ENCODE measurements around the gene CEP250.

The CEP250 gene

DNA sequence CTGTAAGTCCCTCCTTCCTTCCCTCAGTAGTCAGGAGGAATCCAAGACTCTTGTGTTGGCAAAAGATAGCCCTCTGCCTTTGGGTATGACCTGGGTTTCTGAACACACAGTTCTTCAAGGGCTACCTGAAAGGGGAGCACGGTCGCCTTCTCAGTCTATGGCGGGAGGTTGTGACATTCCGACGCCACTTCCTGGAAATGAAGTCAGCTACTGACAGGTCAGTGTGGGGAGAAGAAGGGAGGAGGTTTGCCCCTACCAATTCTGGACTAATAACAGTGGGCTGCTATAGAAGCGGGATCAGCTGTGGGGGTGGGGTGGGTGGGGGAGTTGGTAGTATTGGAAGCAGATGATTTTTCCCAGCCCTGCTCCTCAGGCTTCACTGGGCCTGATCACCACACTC is 11.5 kb downstream of the CEP250 start:
- no peak for DNase-seq (ENCODE audit: low read depth)
- TF ChIP-seq, protein P1, sequence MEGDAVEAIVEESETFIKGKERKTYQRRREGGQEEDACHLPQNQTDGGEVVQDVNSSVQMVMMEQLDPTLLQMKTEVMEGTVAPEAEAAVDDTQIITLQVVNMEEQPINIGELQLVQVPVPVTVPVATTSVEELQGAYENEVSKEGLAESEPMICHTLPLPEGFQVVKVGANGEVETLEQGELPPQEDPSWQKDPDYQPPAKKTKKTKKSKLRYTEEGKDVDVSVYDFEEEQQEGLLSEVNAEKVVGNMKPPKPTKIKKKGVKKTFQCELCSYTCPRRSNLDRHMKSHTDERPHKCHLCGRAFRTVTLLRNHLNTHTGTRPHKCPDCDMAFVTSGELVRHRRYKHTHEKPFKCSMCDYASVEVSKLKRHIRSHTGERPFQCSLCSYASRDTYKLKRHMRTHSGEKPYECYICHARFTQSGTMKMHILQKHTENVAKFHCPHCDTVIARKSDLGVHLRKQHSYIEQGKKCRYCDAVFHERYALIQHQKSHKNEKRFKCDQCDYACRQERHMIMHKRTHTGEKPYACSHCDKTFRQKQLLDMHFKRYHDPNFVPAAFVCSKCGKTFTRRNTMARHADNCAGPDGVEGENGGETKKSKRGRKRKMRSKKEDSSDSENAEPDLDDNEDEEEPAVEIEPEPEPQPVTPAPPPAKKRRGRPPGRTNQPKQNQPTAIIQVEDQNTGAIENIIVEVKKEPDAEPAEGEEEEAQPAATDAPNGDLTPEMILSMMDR (IDR thresholded peaks at IDR 0.05; ENCODE audit: insufficient read depth, low read depth, low read length, missing control alignments) = no peak
- no peak overlapping the region for H3K4me3 ChIP-seq (ENCODE audit: low read depth, low read length)

DNA sequence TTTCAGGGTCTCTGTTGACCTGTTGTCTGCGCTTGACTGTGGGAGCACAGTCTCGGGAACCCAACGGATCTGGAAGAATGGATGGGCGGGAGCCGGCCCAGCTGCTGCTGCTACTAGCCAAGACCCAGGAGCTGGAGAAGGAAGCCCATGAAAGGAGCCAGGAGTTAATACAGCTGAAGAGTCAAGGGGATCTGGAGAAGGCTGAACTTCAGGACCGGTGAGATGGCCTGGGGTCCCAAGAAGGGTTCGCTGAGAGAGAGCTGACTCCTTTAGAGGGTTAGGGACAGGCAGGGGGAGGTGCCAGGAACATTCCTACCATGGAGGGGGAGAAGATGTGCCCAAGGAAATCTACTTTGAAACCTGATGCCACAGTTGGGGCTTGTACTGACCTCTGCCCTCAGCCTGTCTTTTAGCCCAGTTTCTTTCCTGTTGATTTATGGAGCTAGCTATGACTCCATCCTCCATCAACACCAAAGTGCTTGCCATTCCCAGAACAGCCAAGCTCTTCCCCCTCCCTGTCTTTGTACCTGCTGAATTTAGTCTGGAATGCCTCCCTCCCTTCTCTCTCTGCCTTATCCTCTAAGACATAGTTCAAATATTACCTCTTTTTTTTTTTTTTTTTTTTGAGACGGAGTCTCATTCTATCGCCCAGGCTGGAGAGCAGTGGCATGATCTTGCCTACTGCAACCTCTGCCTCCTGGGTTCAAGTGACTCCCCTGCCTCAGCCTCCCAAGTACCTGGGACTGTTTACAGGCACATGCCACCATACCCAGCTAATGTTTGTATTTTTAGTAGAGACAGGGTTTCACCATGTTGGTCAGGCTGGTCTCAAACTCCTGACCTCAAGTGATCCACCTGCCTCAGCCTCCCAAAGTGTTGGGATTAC is 12.2 kb downstream of the CEP250 start:
- no peak for DNase-seq (ENCODE audit: low read depth)
- no peak overlapping the region for H3K4me3 ChIP-seq (ENCODE audit: low read depth, low read length)
- TF ChIP-seq, protein P1 (IDR thresholded peaks at IDR 0.05; ENCODE audit: insufficient read depth, low read depth, low read length, missing control alignments) = no peak

DNA sequence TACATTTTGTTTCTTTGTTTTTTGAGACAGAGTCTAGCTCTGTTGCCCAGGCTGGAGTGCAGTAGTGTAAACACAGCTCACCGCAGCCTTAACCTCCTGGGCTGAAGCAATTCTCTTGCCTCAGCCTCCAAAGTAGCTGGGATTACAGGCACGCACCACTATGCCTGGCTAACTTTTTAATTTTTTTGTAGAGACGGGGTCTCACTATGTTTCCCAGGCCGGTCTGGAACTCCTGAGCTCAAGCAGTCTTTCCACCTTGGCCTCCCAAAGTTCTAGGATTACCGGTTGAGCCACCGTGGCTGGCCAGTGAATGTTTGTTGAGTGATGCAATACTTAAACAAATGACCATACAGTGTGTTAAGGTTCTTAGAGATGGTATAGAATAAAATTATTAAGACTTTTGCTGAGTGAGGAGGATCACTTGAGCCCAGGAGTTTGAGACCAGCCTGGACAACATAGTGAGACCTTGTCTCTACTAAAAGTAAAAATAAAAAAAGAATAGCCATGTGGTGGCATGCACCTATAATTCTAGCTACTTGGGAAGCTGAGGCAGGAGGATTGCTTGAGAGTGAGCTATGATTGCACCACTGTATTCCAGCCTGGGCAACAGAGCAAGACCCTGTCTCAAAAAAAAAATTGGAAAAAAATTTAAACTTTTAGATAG is 13.4 kb downstream of the CEP250 start:
- DNase-seq (ENCODE audit: low read depth) = no peak
- H3K4me3 ChIP-seq (ENCODE audit: low read depth, low read length) = no peak overlapping the region
- TF ChIP-seq, protein P1 (IDR thresholded peaks at IDR 0.05; ENCODE audit: insufficient read depth, low read depth, low read length, missing control alignments) = no peak

DNA sequence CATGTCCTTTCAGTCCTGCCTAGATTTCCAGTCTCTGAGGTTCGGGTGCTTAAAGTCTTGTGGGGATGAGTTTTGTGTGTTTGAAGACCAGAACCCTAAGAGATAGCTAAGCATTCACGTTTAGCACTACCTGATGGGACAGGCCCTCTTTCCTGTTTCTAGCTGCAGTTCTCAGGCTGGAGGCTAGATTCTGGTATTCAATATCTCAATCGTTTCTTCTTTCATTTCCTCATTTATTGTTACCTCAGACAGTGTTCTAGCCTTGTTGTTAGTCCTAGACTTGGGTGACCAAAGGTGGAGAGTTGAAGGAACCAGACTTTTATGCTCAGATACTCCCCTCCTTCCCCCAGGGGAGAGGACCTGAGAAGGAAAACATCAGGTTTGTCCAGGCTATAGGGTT is 16.8 kb downstream of the CEP250 start:
- no peak for DNase-seq (ENCODE audit: low read depth)
- no peak overlapping the region for H3K4me3 ChIP-seq (ENCODE audit: low read depth, low read length)
- TF ChIP-seq, protein P1 (IDR thresholded peaks at IDR 0.05; ENCODE audit: insufficient read depth, low read depth, low read length, missing control alignments) = no peak

DNA sequence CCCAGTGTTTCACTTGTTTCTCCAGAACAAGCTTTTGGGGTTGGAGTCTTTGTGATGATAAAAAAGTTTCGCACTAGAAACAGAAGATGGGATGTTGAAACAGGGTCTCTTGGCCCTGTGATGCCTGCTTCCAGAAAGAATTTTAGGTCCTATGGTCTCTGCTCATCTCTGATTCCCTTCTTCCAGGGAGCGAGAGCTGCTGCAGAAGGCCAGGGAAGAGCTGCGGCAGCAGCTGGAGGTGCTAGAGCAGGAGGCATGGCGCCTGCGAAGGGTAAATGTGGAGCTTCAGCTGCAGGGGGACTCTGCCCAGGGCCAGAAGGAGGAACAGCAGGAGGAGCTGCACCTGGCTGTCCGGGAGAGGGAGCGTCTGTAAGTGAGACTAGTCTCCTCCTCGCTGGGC is 18.3 kb downstream of the CEP250 start:
- no peak overlapping the region for H3K4me3 ChIP-seq (ENCODE audit: low read depth, low read length)
- DNase-seq (ENCODE audit: low read depth) = no peak
- TF ChIP-seq, protein P1 (IDR thresholded peaks at IDR 0.05; ENCODE audit: insufficient read depth, low read depth, low read length, missing control alignments) = no peak

DNA sequence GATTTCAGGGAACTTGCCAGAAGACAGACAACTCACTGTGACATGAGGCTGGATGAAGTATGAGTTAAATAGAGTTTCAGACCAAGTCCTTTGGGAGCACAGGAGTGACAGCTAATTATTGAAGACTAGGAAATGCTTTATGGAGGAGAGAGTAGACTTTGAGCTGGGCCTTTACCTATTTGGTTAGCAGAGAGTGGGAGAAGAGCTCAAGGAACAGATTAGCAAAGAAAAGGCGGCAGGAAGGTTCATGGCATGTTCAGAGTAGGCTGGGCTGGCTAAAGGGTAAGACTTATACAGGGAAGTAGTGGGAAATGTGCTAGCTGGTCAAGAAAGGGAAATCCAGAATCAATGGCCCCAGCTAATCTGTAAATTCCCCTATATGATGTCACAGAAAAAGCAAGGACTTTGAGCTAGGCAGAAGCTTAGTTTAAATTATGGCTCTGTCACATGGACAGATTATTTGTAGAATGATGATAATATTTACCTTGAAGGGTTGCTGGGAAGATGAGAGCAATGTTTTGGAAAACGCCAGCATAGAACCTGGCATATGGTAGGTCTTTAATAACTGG is 19.0 kb downstream of the CEP250 start:
- TF ChIP-seq, protein P1 (IDR thresholded peaks at IDR 0.05; ENCODE audit: insufficient read depth, low read depth, low read length, missing control alignments) = no peak
- DNase-seq (ENCODE audit: low read depth) = no peak
- H3K4me3 ChIP-seq (ENCODE audit: low read depth, low read length) = no peak overlapping the region

Measured in GM12865 (cell line).